T-cell (primary cell): ENCODE measurements around the gene DEFB126. TPM values are rescaled to one million over a fixed set of nuclear protein-coding genes. Genes with fewer than 3 reads are reported as not detected.
"Not testable (repeated sequence)": the region's sequence is repeated elsewhere in the genome, so short reads cannot be mapped to it uniquely, and the experiment has no call there.

ENCODE experiments used
- ATAC-seq, 4 experiments: fragments of 200-7000 bp in 3 of 4; fragments of 150-1000 bp in 1 of 4; cut with Tn5 transposase; replicated peaks in 1 of 4; 1 replicate in 3 of 4; 2 replicates in 1 of 4; pipeline ENCODE4 v1.10.0; 2021; ENCODE audit warnings: moderate library complexity in 3 of 4, mild to moderate bottlenecking in 2 of 4, moderate number of reproducible peaks in 1 of 4
- CTCF ChIA-PET, 2 donors: fragments of 300-600 bp; sonication (Branson Sonifier 250); formaldehyde crosslinking; loops; one replicate each; lab custom pipeline; 2022; ENCODE audit warnings: antibody characterized with exemption in 2 of 2; lab: Charles Lee
- POLR2A ChIA-PET, 2 donors: fragments of 300-600 bp; sonication (Branson Sonifier 250); formaldehyde crosslinking; loops; one replicate each; lab custom pipeline; 2022; ENCODE audit warnings: antibody characterized with exemption in 2 of 2; lab: Charles Lee
- DNase-seq, 35 experiments: peaks; one replicate each; pipeline versions ENCODE4 v3.0.0 to v3.0.0-alpha.2; 2013 to 2023
- H3K27ac ChIP-seq: one replicate; pipeline ENCODE4 v1.5.1; 2013; ENCODE audit warnings: low read length
- H3K27me3 ChIP-seq, 2 experiments: replicated peaks in 1 of 2; 1 replicate in 1 of 2; 2 replicates in 1 of 2; pipeline versions ENCODE4 v1.6.1 to v1.7.0; 2013; ENCODE audit warnings: low read length in 1 of 2, mixed read lengths in 1 of 2; ENCODE audit not compliant: control insufficient read depth in 2 of 2, insufficient read depth in 2 of 2; ENCODE audit errors: extremely low read depth in 1 of 2
- H3K36me3 ChIP-seq, 2 donors: 1 replicate in 1 of 2; 2 replicates in 1 of 2; pipeline versions ENCODE4 v1.6.1 to v1.7.0; 2013; ENCODE audit warnings: low read length in 1 of 2; ENCODE audit not compliant: control insufficient read depth in 2 of 2, insufficient read depth in 1 of 2; ENCODE audit errors: extremely low read depth in 1 of 2
- H3K4me1 ChIP-seq, 2 experiments: 1 replicate in 1 of 2; 2 replicates in 1 of 2; pipeline versions ENCODE4 v1.6.1 to v1.7.0; 2013; ENCODE audit warnings: low read length in 2 of 2, mixed read lengths in 1 of 2; ENCODE audit not compliant: insufficient read depth in 2 of 2, control insufficient read depth in 1 of 2; ENCODE audit errors: extremely low read depth in 1 of 2
- H3K4me3 ChIP-seq, 2 donors: 1 replicate in 1 of 2; 2 replicates in 1 of 2; pipeline versions ENCODE4 v1.5.1 to v1.7.0; 2013; ENCODE audit warnings: mild to moderate bottlenecking in 2 of 2, low read length in 1 of 2, moderate library complexity in 1 of 2; ENCODE audit not compliant: control insufficient read depth in 1 of 2; ENCODE audit errors: extremely low read depth in 1 of 2
- H3K9me3 ChIP-seq: 2 replicates; pipeline ENCODE4 v1.7.0; 2013
- H3K27ac Mint-ChIP-seq, 2 donors: one replicate each; pipeline ENCODE4 v1.8.0; 2020 to 2021; ENCODE audit warnings: mild to moderate bottlenecking in 2 of 2, mixed read lengths in 2 of 2
- H3K27me3 Mint-ChIP-seq, 2 donors: one replicate each; pipeline ENCODE4 v1.8.0; 2021 to 2022; ENCODE audit warnings: mixed read lengths in 2 of 2
- H3K36me3 Mint-ChIP-seq: one replicate; pipeline ENCODE4 v1.8.0; 2021; ENCODE audit warnings: mixed read lengths
- H3K4me1 Mint-ChIP-seq, 3 donors: one replicate each; pipeline ENCODE4 v1.8.0; 2020 to 2022; ENCODE audit warnings: mixed read lengths in 3 of 3, mild to moderate bottlenecking in 1 of 3
- H3K4me3 Mint-ChIP-seq, 3 donors: one replicate each; pipeline ENCODE4 v1.8.0; 2020 to 2022; ENCODE audit warnings: mild to moderate bottlenecking in 3 of 3, mixed read lengths in 3 of 3, moderate library complexity in 3 of 3
- H3K9me3 Mint-ChIP-seq, 3 donors: one replicate each; pipeline ENCODE4 v1.8.0; 2020 to 2022; ENCODE audit warnings: mixed read lengths in 3 of 3
- WGBS: methylation state at CpG from one replicate; pipeline ENCODE4 v1.1.5; 2013; ENCODE audit warnings: missing lambda C conversion rate; ENCODE audit not compliant: insufficient coverage; 5-methylcytosine and 5-hydroxymethylcytosine counted together
- total RNA-seq, 35 experiments: library from RNA in 6 of 35; stranded (reverse) in 6 of 35; fragments of 120-200 nt in 1 of 35; gene quantifications; one replicate each; pipeline versions ENCODE4 v1.2.1 to v1.2.4 and lab custom pipeline; 2013 to 2026

The DEFB126 gene
- total RNA-seq, 5 donors from 2014 or later (not counting 1 experiment from before 2014, with no cell fraction given), result not detected

DNA sequence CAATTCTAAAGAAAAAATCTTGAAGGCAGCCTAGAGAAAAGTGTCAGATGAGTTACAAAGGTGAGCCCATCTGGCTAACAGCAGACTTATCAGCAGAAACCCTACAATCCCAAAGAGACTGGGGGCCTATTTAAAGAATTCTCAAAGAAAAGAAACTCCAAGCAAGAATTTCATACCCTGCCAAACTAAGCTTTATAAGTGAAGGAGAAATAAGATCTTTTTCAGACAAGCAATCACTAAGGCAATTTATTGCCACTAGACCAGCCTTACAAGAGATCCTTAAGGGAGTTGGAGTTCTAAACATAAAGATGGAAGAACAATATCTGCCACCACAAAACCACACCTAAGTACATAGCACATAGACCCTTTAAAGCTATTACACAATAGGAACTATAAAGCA lies 24.9 kb upstream of the DEFB126 start:
- DNase-seq, result no peak
- H3K9me3 ChIP-seq, result no peaks in the 10 kb centered on the region
- no peaks in the 10 kb centered on the region for H3K36me3 ChIP-seq
- H3K27me3 ChIP-seq, result peaks cover 0 to 18% of the 10 kb centered on the region in 2 experiments
- Mint-ChIP-seq H3K27ac (no peak overlapping the region), H3K4me3 (no peak overlapping the region), H3K9me3 (peaks cover 4 to 24% (median 9%) of the 10 kb centered on the region in 3 donors), H3K4me1 (no peaks in the 10 kb centered on the region), H3K36me3 (no peaks in the 10 kb centered on the region), H3K27me3 (peaks cover 50 to 64% of the 10 kb centered on the region in 2 donors)
- ATAC-seq, result no peak
- ChIA-PET POLR2A (no interaction called here), CTCF (no interaction called here)
- no peak overlapping the region for H3K4me3 ChIP-seq
- H3K27ac ChIP-seq, result no peak overlapping the region
- no peaks in the 10 kb centered on the region for H3K4me1 ChIP-seq

DNA sequence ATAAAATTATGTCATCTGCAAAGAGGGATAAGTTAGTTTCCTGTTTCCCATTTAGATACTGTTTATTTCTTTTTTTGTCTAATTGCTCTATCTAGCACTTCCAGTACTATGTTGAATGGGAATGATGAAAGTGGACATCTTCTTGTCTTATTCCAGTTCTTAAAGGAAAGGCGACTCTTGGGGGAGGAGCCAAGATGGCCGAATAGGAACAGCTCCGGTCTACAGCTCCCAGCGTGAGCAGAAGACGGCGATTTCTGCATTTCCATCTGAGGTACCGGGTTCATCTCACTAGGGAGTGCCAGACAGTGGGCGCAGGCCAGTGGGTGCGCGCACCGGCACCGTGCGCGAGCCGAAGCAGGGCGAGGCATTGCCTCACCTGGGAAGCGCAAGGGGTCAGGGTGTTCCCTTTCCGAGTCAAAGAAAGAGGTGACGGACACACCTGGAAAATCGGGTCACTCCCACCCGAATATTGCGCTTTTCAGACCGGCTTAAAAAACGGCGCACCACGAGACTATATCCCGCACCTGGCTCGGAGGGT lies 12.5 kb upstream of the DEFB126 start:
- H3K9me3 Mint-ChIP-seq, H3K36me3 ChIP-seq, POLR2A ChIA-PET, ATAC-seq, H3K36me3 Mint-ChIP-seq, H3K4me3 ChIP-seq, H3K27ac Mint-ChIP-seq, H3K4me1 ChIP-seq, H3K4me1 Mint-ChIP-seq, CTCF ChIA-PET, H3K27me3 ChIP-seq, DNase-seq, H3K27ac ChIP-seq, H3K4me3 Mint-ChIP-seq, H3K9me3 ChIP-seq: not testable (repeated sequence)
- peaks cover 25 to 34% of the 10 kb centered on the region in 2 donors for H3K27me3 Mint-ChIP-seq
- 95% methylated on average over 15 of the region's 28 CpGs for WGBS

DNA sequence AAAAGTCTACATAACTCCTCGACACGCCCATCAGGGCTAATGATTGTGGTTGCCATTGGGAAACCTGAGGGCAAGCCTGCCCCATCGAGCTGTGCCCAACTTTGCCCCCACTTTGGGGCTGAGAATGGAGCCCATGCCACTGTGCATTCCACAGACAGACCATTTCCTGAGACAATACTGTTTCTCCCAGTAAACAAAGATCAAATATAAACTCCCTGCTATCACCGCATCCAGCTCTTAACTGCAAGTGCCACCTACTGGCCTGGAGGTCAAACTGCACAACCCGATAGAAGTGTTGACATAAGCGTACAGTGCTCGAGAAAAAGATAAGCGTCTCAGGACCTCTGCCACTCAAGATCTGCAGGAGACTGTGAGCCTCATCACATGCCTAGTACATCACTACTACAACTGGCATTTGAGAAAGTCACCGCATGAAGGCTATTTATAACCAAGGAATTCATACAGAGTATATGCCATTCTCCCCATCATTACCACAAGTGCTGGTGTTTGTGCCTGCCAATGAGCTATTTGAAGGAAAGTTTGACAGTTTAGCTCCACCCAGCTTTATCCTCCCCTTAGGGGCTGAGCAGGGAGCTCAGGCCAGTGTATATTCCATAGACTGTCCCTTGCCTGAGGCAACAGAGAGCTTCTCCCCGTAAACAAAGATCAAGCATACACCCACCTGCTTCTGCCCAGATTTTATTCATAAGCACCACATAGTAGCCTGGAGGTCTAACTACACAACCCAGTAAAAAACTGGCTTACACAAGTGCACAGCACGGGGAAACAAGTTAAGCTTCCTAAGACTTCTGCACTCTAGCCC lies 4.5 kb upstream of the DEFB126 start:
- no peaks in the 10 kb centered on the region for H3K4me1 ChIP-seq
- no peak overlapping the region for H3K27ac ChIP-seq
- WGBS, result 87% methylated on average over 10 of the region's 11 CpGs
- Mint-ChIP-seq H3K27me3 (peaks cover 36 to 37% of the 10 kb centered on the region in 2 donors), H3K4me1 (no peaks in the 10 kb centered on the region), H3K27ac (no peak overlapping the region), H3K36me3 (no peaks in the 10 kb centered on the region), H3K9me3 (peaks cover 5 to 7% (median 5%) of the 10 kb centered on the region in 3 donors), H3K4me3 (no peak overlapping the region)
- no peak overlapping the region for H3K4me3 ChIP-seq
- ChIA-PET POLR2A (no interaction called here), CTCF (interaction anchor here in 1 of 2 donors (0.7 kb wide), 1 partner anchor 99 kb away, joined by 3 read pairs; no protein-coding TSS in a partner anchor)
- peaks cover 2 to 7% of the 10 kb centered on the region in 2 experiments for H3K27me3 ChIP-seq
- DNase-seq (peak in 2 of 35 experiments; percentile 0 to 3), ATAC-seq (no peak)
- no peaks in the 10 kb centered on the region for H3K36me3 ChIP-seq
- no peaks in the 10 kb centered on the region for H3K9me3 ChIP-seq

DNA sequence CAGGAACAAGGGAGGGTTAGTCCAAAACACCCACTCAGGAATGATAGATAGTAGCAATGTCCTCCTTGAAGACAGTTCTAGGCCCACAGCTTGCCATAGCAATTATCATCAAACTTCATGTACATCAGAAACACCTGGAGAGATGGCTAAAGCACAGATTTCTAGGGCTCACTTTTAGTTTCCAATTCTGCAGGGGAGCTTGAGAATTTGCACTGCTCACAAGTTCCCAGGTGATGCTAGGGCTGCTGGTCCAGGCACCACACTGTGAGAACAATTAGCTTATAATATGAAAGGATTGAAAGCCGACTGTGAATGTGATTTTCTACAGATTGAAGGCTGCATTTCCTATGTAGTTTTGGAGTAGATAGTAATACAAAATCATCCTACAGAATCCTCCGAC lies 3.5 kb downstream of the DEFB126 start:
- POLR2A ChIA-PET, result no interaction called here
- peaks cover 36 to 40% of the 10 kb centered on the region in 2 donors for H3K27me3 Mint-ChIP-seq

DNA sequence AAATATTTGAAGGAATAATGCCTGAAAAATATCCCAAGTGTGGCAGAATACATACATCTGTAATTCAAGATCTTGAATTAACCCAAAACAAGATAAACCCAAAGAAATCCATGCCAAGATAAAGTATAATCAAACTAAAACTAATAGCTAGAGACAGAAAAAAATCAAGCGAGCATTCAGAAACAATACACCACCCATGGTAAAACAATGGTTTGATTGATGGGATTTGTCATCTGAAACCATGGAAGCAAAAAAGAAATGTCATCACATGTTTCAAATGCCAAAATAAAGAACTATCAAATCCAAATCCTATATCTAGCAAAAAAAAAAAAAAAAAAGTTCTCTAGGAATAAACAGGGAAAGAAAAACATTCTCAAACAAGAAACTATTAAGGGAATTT lies 9.7 kb downstream of the DEFB126 start:
- H3K4me1 Mint-ChIP-seq, result no peaks in the 10 kb centered on the region
- WGBS, result no CpG with 5 or more reads among the region's 1 CpG
- H3K27me3 Mint-ChIP-seq, result peaks cover 28 to 36% of the 10 kb centered on the region in 2 donors
- no peaks in the 10 kb centered on the region for H3K36me3 ChIP-seq
- H3K27me3 ChIP-seq, result peaks cover 3 to 12% of the 10 kb centered on the region in 2 experiments
- no peak for ATAC-seq
- no peak overlapping the region for H3K4me3 ChIP-seq
- DNase-seq, result no peak
- H3K9me3 Mint-ChIP-seq, result no peaks in the 10 kb centered on the region
- no peak overlapping the region for H3K27ac ChIP-seq
- H3K4me3 Mint-ChIP-seq, result no peak overlapping the region
- POLR2A ChIA-PET, result no interaction called here
- no peak overlapping the region for H3K27ac Mint-ChIP-seq
- no peaks in the 10 kb centered on the region for H3K4me1 ChIP-seq
- H3K36me3 Mint-ChIP-seq, result no peaks in the 10 kb centered on the region
- CTCF ChIA-PET, result no interaction called here
- no peaks in the 10 kb centered on the region for H3K9me3 ChIP-seq

More for the DNA sequence above, 3.5 kb downstream of the DEFB126 start:
- Mint-ChIP-seq H3K4me1 (no peaks in the 10 kb centered on the region), H3K36me3 (no peaks in the 10 kb centered on the region), H3K9me3 (no peaks in the 10 kb centered on the region), H3K4me3 (no peak overlapping the region), H3K27ac (no peak overlapping the region)
- Histone ChIP-seq H3K36me3 (no peaks in the 10 kb centered on the region), H3K9me3 (no peaks in the 10 kb centered on the region), H3K27ac (no peak overlapping the region), H3K27me3 (peaks cover 4 to 16% of the 10 kb centered on the region in 2 experiments), H3K4me1 (no peaks in the 10 kb centered on the region), H3K4me3 (no peak overlapping the region)
- CTCF ChIA-PET, result no interaction called here
- DNase-seq (no peak), ATAC-seq (no peak)
- no CpG with 5 or more reads among the region's 2 CpGs for WGBS

DNA sequence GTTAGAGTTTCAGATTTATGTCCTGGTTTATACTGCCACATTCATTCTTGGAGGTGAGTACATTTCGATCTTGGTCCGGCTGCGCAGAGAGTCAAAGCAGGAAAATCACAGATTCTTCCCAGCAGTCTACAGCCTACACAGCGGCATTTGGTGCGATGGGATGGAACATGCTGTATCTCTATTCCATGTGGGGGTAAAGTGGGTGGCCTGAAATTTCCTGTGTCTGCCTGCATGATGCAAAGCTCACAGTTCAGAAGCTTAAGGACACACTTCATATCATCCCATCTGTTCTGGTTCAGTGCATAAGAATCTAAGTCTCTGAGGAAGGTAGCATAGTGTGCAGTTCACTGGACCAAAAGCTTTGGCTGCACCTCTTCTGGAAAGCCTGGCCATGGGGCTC lies 14.8 kb downstream of the DEFB126 start, which contains the start of gene DEFB127:
Gene DEFB127 (plus strand): TSS at position 301 of the 400 bp plus-strand sequence. CDS start 91 bp downstream, at position 392.
- CTCF ChIA-PET, result no interaction called here
- WGBS, result 70% methylated on average over 3 of the region's 5 CpGs

More for the DNA sequence above, 14.8 kb downstream of the DEFB126 start, which contains the start of gene DEFB127:
- POLR2A ChIA-PET, result interaction anchor here in 1 of 2 donors (0.5 kb wide), 1 partner anchor 30 kb away, joined by 6 read pairs; no protein-coding TSS in a partner anchor
- no peak for DNase-seq
- H3K4me3 ChIP-seq, result no peak within 1 kb of the TSS
- peaks cover 4 to 8% of the 10 kb centered on the region in 2 experiments for H3K27me3 ChIP-seq
- Mint-ChIP-seq H3K9me3 (no peaks in the 10 kb centered on the region), H3K27ac (no peak within 1 kb of the TSS), H3K4me1 (no peaks in the 10 kb centered on the region), H3K36me3 (no peaks in the 10 kb centered on the region), H3K4me3 (no peak within 1 kb of the TSS), H3K27me3 (peaks cover 32 to 35% of the 10 kb centered on the region in 2 donors)
- no peak for ATAC-seq
- H3K27ac ChIP-seq, result no peak within 1 kb of the TSS
- H3K4me1 ChIP-seq, result no peaks in the 10 kb centered on the region
- H3K9me3 ChIP-seq, result no peaks in the 10 kb centered on the region
- H3K36me3 ChIP-seq, result no peaks in the 10 kb centered on the region
